ENCODE measurements around the gene BCL11A. TPM values are rescaled to one million over a fixed set of nuclear protein-coding genes. Genes with fewer than 3 reads are reported as not detected.

BCL11A gene
- polyA plus RNA-seq, 1 donor from 2014 or later = 189 TPM

- peaks cover 0 to 5% (median 0%) of the 10 kb centered on the region in 3 donors for H3K9me3 Mint-ChIP-seq
- no peaks in the 10 kb centered on the region for H3K27me3 Mint-ChIP-seq
- peaks cover 22 to 47% (median 41%) of the 10 kb centered on the region in 3 donors for H3K4me1 Mint-ChIP-seq
- peaks cover 21% of the 10 kb centered on the region for H3K36me3 Mint-ChIP-seq
- peak overlapping the region; percentile 53 to 90 (median 73) for H3K27ac Mint-ChIP-seq
- H3K4me3 Mint-ChIP-seq = peak overlapping the region in 1 of 4 donors; percentile 51
Observed at GRCh38 chr2:60465736-60466135, 87.7 kb downstream of the BCL11A start.

GRCh38 chr2:60463249-60463648 lies 90.2 kb downstream of the BCL11A start:
- Mint-ChIP-seq H3K27me3 (no peaks in the 10 kb centered on the region), H3K36me3 (peaks cover 19% of the 10 kb centered on the region), H3K9me3 (no peaks in the 10 kb centered on the region), H3K27ac (peak overlapping the region in 1 of 3 donors; percentile 95), H3K4me3 (peak overlapping the region in 1 of 4 donors; percentile 8), H3K4me1 (peaks cover 11 to 38% (median 25%) of the 10 kb centered on the region in 3 donors)

GRCh38 chr2:60461421-60462108 lies 91.9 kb downstream of the BCL11A start:
- H3K36me3 Mint-ChIP-seq = peaks cover 18% of the 10 kb centered on the region
- peak overlapping the region in 1 of 4 donors; percentile 16 for H3K4me3 Mint-ChIP-seq
- peaks cover 12 to 35% (median 24%) of the 10 kb centered on the region in 3 donors for H3K4me1 Mint-ChIP-seq
- no peaks in the 10 kb centered on the region for H3K9me3 Mint-ChIP-seq
- no peaks in the 10 kb centered on the region for H3K27me3 Mint-ChIP-seq
- H3K27ac Mint-ChIP-seq = peak overlapping the region in 1 of 3 donors; percentile 63

GRCh38 chr2:60460577-60461420 lies 92.7 kb downstream of the BCL11A start:
- Mint-ChIP-seq H3K36me3 (peaks cover 15% of the 10 kb centered on the region), H3K27me3 (no peaks in the 10 kb centered on the region), H3K4me3 (peak overlapping the region in 1 of 4 donors; percentile 16), H3K4me1 (peaks cover 12 to 40% (median 24%) of the 10 kb centered on the region in 3 donors), H3K27ac (peak overlapping the region in 1 of 3 donors; percentile 63), H3K9me3 (no peaks in the 10 kb centered on the region)

- peaks cover 15% of the 10 kb centered on the region for H3K36me3 Mint-ChIP-seq
- no peaks in the 10 kb centered on the region for H3K27me3 Mint-ChIP-seq
- peak overlapping the region in 1 of 4 donors; percentile 40 for H3K4me3 Mint-ChIP-seq
- peaks cover 11 to 39% (median 22%) of the 10 kb centered on the region in 3 donors for H3K4me1 Mint-ChIP-seq
- no peaks in the 10 kb centered on the region for H3K9me3 Mint-ChIP-seq
- peak overlapping the region in 2 of 3 donors; percentile 52 to 62 for H3K27ac Mint-ChIP-seq
Observed at GRCh38 chr2:60459851-60460250, 93.6 kb downstream of the BCL11A start.

- Mint-ChIP-seq H3K27ac (peak overlapping the region; percentile 11 to 85 (median 85)), H3K27me3 (no peaks in the 10 kb centered on the region), H3K4me3 (peak overlapping the region in 2 of 4 donors; percentile 1 to 14), H3K36me3 (peaks cover under 1% of the 10 kb centered on the region), H3K4me1 (peaks cover 16 to 38% (median 26%) of the 10 kb centered on the region in 3 donors), H3K9me3 (peaks cover 0 to 1% (median 0%) of the 10 kb centered on the region in 3 donors)
Observed at GRCh38 chr2:60456115-60456770, 97.2 kb downstream of the BCL11A start.

GRCh38 chr2:60453872-60454271 lies 99.6 kb downstream of the BCL11A start:
- H3K27ac Mint-ChIP-seq = peak overlapping the region; percentile 7 to 81 (median 73)
- no peak overlapping the region for H3K4me3 Mint-ChIP-seq
- no peaks in the 10 kb centered on the region for H3K27me3 Mint-ChIP-seq
- H3K9me3 Mint-ChIP-seq = peaks cover 0 to 1% (median 0%) of the 10 kb centered on the region in 3 donors
- no peaks in the 10 kb centered on the region for H3K36me3 Mint-ChIP-seq
- peaks cover 25 to 38% (median 35%) of the 10 kb centered on the region in 3 donors for H3K4me1 Mint-ChIP-seq

- peaks cover 26 to 40% (median 40%) of the 10 kb centered on the region in 3 donors for H3K4me1 Mint-ChIP-seq
- H3K27me3 Mint-ChIP-seq = no peaks in the 10 kb centered on the region
- no peak overlapping the region for H3K4me3 Mint-ChIP-seq
- H3K27ac Mint-ChIP-seq = peak overlapping the region in 1 of 3 donors; percentile 7
- no peaks in the 10 kb centered on the region for H3K36me3 Mint-ChIP-seq
- peaks cover 0 to 1% (median 0%) of the 10 kb centered on the region in 3 donors for H3K9me3 Mint-ChIP-seq
Observed at GRCh38 chr2:60453301-60453700, 100.2 kb downstream of the BCL11A start.

- Mint-ChIP-seq H3K36me3 (no peaks in the 10 kb centered on the region), H3K27me3 (no peaks in the 10 kb centered on the region), H3K27ac (peak overlapping the region; percentile 62 to 96 (median 90)), H3K4me3 (peak overlapping the region in 2 of 4 donors; percentile 50), H3K9me3 (peaks cover 0 to 1% (median 0%) of the 10 kb centered on the region in 3 donors), H3K4me1 (peaks cover 40 to 58% (median 50%) of the 10 kb centered on the region in 3 donors)
Observed at GRCh38 chr2:60450488-60450887, 103.0 kb downstream of the BCL11A start.

- Mint-ChIP-seq H3K27ac (peak overlapping the region; percentile 90 to 99 (median 98)), H3K9me3 (peaks cover 0 to 3% (median 0%) of the 10 kb centered on the region in 3 donors), H3K36me3 (peaks cover 5% of the 10 kb centered on the region), H3K4me3 (peak overlapping the region; percentile 27 to 82 (median 74)), H3K27me3 (no peaks in the 10 kb centered on the region), H3K4me1 (peaks cover 59 to 75% (median 61%) of the 10 kb centered on the region in 3 donors)
Observed at GRCh38 chr2:60447943-60448342, 105.5 kb downstream of the BCL11A start.

GRCh38 chr2:60446413-60447267 lies 106.8 kb downstream of the BCL11A start:
- Mint-ChIP-seq H3K27ac (peak overlapping the region; percentile 90 to 99 (median 98)), H3K27me3 (no peaks in the 10 kb centered on the region), H3K36me3 (peaks cover 5% of the 10 kb centered on the region), H3K4me3 (peak overlapping the region; percentile 69 to 82 (median 74)), H3K9me3 (peaks cover 0 to 3% (median 0%) of the 10 kb centered on the region in 3 donors), H3K4me1 (peaks cover 62 to 76% (median 66%) of the 10 kb centered on the region in 3 donors)

GRCh38 chr2:60445684-60446179 lies 107.7 kb downstream of the BCL11A start:
- Mint-ChIP-seq H3K27me3 (no peaks in the 10 kb centered on the region), H3K4me1 (peaks cover 62 to 75% (median 64%) of the 10 kb centered on the region in 3 donors), H3K9me3 (peaks cover 0 to 3% (median 0%) of the 10 kb centered on the region in 3 donors), H3K4me3 (peak overlapping the region in 3 of 4 donors; percentile 37 to 78 (median 65)), H3K27ac (peak overlapping the region; percentile 90 to 99 (median 98)), H3K36me3 (peaks cover 5% of the 10 kb centered on the region)

- Mint-ChIP-seq H3K4me3 (peak overlapping the region in 1 of 4 donors; percentile 18), H3K4me1 (peaks cover 75 to 79% (median 76%) of the 10 kb centered on the region in 3 donors), H3K27ac (peak overlapping the region in 1 of 3 donors; percentile 98), H3K9me3 (peaks cover 0 to 3% (median 0%) of the 10 kb centered on the region in 3 donors), H3K36me3 (peaks cover 5% of the 10 kb centered on the region), H3K27me3 (no peaks in the 10 kb centered on the region)
Observed at GRCh38 chr2:60442608-60443007, 110.8 kb downstream of the BCL11A start.
